Inferior parietal cortex (tissue), 1 donor: ENCODE results near the gene LDLRAD1.
"Not testable (repeated sequence)": the region's sequence is repeated elsewhere in the genome, so short reads cannot be mapped to it uniquely, and the experiment has no call there.

ENCODE experiments used
- DNase-seq: peaks from one replicate; pipeline ENCODE4 v3.0.0-alpha.2; 2016; ENCODE audit errors: extremely low spot score

Gene LDLRAD1

GRCh38 chr1:54016343-54017282 is 1.4 kb downstream of the LDLRAD1 start:
- no peak for DNase-seq

DNA sequence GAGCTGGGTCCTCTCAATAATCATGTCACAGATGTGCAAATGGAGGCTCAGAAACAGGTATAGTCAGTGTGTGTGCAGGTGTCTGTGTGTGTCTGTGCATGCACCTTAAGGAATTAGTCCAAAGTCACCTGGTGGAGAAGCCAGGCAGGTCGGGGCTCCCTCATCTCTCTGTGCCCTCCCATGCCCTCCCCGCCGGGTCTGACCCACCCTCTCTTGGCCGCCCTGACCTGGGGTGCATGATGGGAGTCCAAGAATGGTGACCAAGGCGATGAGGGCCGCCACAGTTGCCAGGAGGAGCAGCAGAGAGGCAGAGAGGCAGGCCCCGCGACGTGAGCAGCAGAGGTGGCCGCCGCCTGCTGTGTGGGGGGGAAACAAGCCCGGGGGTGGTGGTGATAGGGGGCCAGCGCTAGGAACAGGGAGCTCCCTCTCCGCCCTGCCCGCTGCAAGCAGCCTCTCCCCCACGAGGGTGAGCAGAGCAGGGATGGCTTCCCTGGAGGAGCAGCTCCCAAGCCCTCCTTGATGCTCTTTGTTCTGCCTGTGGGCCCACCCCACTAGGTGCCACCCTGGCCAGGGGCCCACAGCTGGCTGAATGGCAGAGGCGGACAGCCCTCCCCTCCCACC is 3.9 kb downstream of the LDLRAD1 start:
- DNase-seq, result no peak

GRCh38 chr1:54013393-54014008 is 4.5 kb downstream of the LDLRAD1 start:
- DNase-seq, result no peak

- DNase-seq, result no peak
These were observed 5.1 kb downstream of the LDLRAD1 start for GRCh38 chr1:54012863-54013262.

DNA sequence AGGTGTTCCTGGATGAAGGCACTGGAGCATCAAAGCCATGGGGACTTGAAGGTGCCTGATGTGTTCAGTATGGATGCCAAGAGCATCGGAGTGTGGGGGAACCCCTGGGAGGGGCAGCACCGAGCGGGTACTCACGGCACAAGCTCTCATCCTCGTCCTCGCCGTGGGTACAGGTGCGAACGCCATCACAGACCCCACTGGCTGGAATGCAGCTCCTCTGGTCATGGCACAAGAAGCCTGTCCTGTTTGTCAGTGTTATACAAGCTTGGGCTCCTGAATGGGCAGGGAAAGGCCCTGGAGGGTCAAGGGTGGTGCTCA is 6.0 kb downstream of the LDLRAD1 start:
- no peak for DNase-seq

- DNase-seq, result no peak
These were observed 6.5 kb downstream of the LDLRAD1 start for GRCh38 chr1:54011316-54012007.

GRCh38 chr1:54010415-54011117 is 7.4 kb downstream of the LDLRAD1 start:
- no peak for DNase-seq

DNA sequence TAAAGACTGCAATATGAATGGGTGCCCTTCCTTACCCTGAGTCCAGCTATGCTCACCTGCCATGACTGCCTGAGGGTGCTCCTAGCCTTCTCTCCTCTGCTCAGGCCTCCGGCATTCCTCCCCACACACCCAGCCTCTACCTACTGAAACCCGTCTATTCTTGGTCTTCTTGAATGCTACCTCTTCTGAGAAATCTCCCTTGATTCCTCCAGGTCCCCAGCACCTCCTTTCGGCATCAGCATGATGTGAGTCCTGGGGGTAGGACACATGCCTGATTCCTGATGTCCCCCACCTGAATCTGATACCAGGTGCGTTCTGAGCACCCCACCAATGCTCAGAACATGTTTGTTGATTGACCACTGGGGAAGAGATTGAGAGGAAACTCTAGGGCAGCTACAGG is 8.6 kb downstream of the LDLRAD1 start:
- no peak for DNase-seq

DNA sequence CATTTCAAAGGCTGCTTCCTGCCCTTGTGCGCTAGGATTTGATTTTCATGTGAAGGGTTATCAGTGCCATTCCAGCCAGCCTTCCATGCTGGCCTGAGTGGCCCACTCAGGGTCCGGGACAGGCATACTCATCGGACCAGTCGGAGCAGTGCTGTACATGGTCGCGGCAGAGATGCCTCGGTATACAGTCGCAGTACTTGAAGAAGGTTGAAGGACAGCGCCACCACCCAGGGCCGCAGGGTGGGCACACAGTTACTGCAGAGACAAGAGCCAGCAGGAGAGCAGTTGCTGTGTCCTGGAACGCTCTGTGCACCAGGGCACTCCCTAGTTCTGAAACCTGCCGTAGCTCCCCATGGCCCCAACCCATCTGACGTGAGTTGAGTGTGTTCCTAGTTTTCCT is 9.1 kb downstream of the LDLRAD1 start:
- DNase-seq, result no peak

- DNase-seq, result no peak
These were observed 10.4 kb downstream of the LDLRAD1 start for GRCh38 chr1:54007613-54008012.

DNA sequence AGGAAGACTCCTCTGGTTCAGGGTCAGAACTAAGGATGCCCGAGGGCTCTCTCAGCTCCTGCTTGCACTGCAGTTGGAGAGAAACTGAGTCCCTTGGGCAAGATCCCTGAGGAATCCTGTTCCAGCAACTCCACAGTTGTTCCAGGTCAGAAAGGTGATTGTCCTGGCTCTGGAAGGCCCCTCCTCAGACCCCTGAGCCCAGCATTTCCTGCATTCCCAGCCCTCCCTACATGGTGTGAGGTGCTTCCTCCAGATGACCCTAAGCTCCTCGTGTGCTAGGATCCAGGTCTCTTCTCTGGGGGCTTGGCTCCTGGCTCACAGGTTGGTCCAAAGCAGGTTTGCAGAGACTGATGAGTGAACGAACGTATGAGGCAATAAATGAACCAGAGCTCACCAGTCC is 11.5 kb downstream of the LDLRAD1 start:
- DNase-seq, result no peak

DNA sequence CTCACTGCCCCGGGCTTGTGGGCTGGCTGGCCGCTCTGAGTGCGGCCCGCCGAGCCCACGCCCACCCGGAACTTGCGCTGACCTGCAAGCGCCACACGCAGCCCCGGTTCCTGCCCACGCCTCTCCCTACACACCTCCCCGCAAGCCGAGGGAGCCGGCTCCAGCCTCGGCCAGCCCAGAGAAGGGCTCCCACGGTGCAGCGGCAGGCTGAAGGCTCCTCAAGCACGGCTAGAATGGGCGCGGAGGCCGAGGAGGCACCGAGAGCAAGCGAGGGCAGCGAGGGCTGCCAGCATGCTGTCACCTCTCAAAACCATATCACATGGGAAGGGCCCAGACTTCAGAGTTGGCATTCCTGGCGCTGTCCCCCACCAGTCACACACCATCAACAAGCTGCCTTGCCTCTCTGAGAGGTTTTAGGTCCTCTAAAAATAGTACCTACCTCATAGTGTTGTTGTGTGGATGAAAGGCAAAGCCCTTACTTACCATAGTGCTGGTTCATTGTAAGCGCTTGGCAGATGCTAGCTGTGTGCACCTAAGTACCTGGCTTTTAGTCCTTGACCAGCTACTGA is 13.4 kb downstream of the LDLRAD1 start:
- DNase-seq, result no peak

DNA sequence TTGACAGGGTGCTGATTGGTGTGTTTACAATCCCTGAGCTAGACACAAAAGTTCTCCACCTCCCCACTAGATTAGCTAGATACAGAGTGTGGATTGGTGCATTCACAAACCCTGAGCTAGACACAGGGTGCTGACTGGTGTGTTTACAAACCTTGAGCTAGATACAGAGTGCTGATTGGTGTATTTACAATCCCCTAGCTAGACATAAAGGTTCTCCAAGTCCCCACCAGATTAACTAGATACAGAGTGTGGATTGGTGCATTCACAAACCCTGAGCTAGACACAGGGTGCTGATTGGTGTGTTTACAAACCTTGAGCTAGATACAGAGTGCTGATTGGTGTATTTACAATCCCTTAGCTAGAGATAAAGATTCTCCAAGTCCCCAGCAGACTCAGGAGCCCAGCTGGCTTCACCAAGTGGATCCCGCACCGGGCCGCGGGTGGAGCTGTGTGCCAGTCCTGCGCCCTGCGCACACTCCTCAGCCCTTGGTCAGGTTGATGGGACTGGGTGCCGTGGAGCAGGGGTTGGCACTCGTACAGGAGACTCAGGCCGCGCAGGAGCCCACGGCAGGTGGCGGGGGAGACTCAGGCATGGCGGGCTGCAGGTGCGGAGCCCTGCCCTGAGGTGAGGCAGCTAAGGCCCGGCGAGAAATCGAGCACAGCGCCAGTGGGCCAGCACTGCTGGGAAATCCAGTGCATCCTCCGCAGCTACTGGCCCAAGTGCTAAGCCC is 14.1 kb downstream of the LDLRAD1 start:
- not testable (repeated sequence) for DNase-seq

GRCh38 chr1:54003249-54003646 is 14.7 kb downstream of the LDLRAD1 start:
- DNase-seq, result no peak

- DNase-seq, result no peak
These were observed 15.3 kb downstream of the LDLRAD1 start for GRCh38 chr1:54002544-54003248.

- DNase-seq, result no peak
These were observed 16.4 kb downstream of the LDLRAD1 start for GRCh38 chr1:54001591-54001990.

DNA sequence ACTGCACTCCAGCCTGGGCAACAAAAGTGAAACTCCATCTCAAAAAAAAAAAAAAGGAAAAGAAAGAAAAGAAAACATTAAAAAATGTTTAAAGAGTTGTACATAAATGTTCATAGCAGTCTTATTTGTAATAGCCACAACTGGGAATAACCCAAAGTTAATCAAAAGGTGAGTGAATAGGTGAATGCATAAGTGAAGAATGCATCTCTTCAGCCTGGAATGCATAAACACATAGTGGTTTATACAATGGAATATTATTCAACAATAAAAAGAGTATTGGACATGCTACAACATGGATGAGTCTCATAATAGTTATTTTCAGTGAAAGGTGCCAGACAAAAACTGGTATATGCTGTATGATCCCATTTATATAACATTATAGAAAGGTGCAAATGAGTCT is 18.1 kb downstream of the LDLRAD1 start:
- DNase-seq, result no peak

- no peak for DNase-seq
These were observed 19.8 kb downstream of the LDLRAD1 start for GRCh38 chr1:53998223-53998622.

DNA sequence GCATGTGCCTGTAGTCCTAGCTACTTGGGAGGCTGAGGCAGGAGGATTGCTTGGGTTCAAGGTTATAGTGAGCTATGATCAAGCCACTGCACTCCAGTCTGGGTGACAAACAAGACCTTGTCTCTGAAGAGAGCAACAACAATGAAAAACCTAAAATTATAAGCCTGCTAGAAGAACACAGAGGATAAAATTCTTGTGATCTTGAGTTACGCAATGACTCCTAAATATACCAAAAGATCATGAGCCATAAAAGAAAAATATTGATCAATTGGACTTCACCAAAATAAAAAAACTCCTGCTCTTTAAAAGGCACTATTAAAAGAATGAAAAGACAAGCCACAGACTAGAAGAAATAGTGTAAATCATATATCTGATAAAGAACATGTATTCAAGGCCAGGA is 22.3 kb downstream of the LDLRAD1 start:
- DNase-seq, result no peak

DNA sequence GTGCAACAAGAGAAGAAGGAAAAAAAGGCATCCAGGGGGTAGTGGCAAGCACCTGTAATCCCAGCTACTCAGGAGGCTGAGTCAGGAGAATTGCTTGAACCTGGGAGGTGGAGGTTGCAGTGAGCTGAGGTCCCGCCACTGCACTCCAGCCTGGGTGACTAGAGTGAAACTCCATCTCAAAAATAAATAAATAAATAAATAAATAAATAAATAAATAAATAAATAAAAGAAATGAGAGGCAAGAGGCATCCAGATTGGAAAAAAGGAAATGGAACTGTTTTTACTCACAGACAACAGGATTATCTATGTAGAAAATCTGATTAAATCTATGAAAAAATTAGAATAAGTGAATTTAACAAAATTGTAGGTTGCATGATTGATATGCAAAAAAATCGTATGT is 23.5 kb downstream of the LDLRAD1 start:
- DNase-seq, result not testable (repeated sequence)
